Stimulated activated CD8-positive, alpha-beta memory T cell treated with anti-CD3 and anti-CD28 coated beads, Interleukin-4, amount 100 ng/mL, for 1 hour (primary cell): ENCODE measurements around the gene ZNF581.
A peak's percentile ranks its signal among the peaks of the same experiment; 100 is the strongest.

Source experiments
- DNase-seq, 2 donors: peaks; one replicate each; pipeline ENCODE4 v3.0.0-alpha.2; 2020; ENCODE audit warnings: low read depth in 2 of 2, low spot score in 1 of 2

The ZNF581 gene

DNA sequence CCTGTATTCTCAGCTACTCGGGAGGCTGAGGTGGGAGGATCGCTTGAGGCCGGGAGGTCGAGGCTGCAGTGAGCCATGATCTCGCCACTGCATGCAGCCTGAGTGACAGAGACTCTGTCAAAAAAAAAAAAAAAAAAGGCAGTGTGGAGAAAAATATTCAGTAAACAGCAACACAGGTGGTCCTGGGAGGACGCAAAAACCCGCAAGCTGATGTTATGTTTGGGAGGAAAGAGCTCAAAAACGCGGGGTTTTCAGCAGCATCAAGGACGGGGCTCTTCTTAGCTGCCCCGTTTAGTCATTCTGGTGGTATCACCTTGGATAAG, 18.5 kb upstream of the ZNF581 start:
- no peak for DNase-seq

- no peak for DNase-seq
These were observed 17.1 kb upstream of the ZNF581 start for GRCh38 chr19:55626350-55626749.

- peak; percentile 76 to 80 for DNase-seq
These were observed 11.0 kb upstream of the ZNF581 start for GRCh38 chr19:55632463-55632834.

DNA sequence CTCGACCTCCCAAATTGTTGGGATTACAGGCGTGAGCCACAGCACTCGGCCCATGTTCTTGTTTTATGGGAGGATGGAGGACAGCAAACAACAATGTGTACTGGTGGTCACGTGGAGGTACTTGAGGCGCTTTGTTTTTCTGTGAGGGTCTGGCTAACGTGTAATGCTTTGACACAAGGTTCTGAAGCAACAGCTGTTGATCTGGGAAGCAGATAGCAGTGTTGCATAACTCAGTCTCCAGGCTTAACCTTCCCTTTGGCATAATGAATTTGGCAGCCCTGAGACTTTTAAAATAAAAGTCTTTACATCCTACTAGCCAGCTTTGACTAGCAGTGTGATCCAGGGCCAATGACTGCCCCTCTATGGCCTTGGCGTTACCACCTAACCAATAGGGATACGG, 9.6 kb upstream of the ZNF581 start:
- DNase-seq, result no peak

DNA sequence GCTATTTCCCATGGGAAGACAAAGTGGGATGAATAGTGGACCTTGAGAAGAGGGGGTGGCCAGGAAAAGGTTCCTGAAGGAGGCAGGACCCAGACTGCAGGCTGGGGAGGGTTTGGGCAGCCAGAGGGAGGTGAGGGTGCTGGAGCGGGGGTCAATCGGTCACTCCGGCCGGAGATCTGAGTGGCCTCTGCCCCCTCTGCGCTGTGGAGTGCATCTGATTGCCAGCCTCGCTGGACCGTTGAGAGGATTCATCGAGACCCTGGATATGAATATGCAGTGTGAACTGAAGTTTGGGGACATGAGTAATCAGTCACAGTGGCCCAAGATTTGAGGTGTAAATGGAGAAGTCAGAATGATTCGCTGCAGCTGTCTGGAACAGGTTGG, 8.1 kb upstream of the ZNF581 start:
- no peak for DNase-seq

GRCh38 chr19:55635856-55636440, 7.5 kb upstream of the ZNF581 start:
- no peak for DNase-seq

DNA sequence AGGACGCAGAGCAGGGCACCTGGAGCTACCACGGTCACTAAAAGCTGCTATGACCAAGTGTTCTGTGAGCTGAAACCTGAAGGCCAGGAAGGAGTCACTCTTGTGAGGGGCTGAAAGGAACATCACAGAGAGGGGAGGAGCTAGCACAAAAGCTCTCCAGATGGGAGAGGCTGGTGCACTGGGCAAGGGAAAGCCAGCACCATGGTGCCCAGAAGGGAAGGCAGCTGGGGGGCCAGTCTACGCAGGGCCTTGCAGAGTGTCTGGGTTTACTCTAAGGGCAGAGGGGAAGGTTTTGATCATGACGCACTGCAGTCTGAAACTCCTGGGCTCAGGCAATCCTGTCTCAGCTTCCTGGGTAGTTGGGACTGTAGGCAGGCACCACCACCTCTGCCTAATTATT, 6.7 kb upstream of the ZNF581 start:
- DNase-seq, result no peak

DNA sequence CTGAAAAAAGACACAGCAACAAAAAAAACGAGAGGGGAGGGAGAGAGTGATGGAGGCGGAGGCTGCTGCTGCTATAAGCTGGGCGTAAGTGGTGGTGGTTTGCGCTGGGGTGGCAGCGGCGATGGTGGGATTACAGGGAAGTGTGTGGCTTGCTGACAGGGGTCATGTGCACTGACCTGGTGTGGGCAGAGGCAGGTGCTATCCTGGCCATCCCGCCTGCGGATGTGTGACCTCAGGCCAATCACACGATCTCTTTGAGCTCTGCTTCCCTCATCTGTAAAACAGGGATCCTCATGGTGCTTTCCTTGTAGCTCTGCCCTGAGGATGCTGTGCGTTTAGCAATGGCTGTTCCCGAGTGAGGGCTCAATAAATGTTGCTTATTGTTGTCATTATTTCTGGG, 5.9 kb upstream of the ZNF581 start:
- no peak for DNase-seq

GRCh38 chr19:55638864-55639359, 4.5 kb upstream of the ZNF581 start:
- no peak for DNase-seq

DNA sequence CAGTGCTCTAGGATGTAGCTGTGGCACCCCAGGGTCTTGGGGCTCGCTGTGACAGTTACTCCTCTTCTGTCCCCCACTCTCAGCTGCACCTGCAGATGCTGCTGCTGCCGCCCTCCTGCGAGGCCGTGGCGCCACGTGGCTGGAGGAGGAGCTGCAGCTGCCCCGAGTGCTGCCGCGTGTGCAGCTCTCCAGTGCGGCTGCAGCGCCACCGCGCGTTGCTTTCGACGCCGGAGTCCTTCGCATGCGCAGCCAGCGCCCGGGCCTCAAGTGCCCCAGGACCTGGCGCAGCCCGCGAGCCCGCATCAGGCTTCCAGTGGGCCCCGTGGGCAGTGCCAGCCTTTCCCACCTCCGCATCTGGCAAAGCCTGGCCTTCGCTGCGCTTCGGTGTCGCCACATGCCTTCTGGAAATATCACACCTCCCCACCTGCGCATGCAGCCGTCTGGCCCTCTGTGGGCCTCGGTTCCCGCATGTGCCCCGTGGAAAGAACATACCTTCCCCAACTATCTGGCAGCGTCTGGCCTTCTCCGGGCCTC, 3.3 kb upstream of the ZNF581 start:
- no peak for DNase-seq

GRCh38 chr19:55640577-55641425, 2.6 kb upstream of the ZNF581 start, which contains the start of gene ZNF580:
TSS of gene ZNF580 (plus strand) at chr19:55641002. CDS start at chr19:55642509, 1,507 bp downstream.
- DNase-seq, result no peak

GRCh38 chr19:55641426-55642152, 1.9 kb upstream of the ZNF581 start:
- DNase-seq, result no peak

- DNase-seq, result no peak
These were observed 1.1 kb upstream of the ZNF581 start for GRCh38 chr19:55642153-55643002.

DNA sequence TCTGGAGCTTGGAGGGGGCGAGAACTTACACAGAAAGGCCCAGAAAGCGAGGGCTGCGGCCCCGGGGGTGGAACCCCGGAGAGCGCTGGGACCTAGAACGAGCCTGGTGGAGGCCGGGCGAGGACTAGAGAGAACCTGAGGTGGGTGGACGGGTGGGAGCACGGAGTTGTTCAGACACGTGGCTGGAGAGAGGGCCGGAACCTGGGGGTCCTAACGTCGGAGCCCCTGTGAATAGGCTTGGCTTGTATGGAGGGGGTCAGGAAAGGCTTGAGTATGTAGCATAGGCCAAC, 383 bp downstream of the ZNF581 start:
- no peak for DNase-seq

GRCh38 chr19:55644191-55644833, 863 bp downstream of the ZNF581 start:
- no peak for DNase-seq

- DNase-seq, result no peak
These were observed 1.5 kb downstream of the ZNF581 start for GRCh38 chr19:55644842-55645511.

GRCh38 chr19:55645512-55645881, 2.0 kb downstream of the ZNF581 start:
- DNase-seq, result no peak

- DNase-seq, result no peak
These were observed 3.7 kb downstream of the ZNF581 start for GRCh38 chr19:55646889-55647731.
